Measurements from ENCODE around the gene METTL9.
"Not testable (repeated sequence)": the region's sequence is repeated elsewhere in the genome, so short reads cannot be mapped to it uniquely, and the experiment has no call there.

Gene METTL9

GRCh38 chr16:21667575-21667974 is 68.2 kb downstream of the METTL9 start:
- no peak for ATAC-seq

DNA sequence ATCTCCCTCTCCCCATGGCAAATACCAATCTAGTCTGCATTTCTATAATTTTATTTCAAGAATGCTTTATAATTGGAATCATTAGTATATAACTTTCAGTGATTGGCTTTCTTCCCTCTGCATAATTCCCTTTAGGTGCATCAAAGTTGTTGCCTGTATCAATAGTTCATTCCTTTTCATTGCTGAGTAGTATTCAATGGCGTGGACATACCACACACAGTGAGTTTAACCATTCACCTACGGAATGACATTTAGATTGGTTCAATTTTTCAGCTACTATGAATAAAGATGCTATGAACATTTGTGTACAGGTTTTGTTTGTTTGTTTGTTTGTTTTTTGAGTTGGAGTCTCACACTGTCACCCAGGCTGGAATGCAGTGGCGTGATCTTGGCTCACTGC is 74.1 kb downstream of the METTL9 start:
- ATAC-seq, result no peak

DNA sequence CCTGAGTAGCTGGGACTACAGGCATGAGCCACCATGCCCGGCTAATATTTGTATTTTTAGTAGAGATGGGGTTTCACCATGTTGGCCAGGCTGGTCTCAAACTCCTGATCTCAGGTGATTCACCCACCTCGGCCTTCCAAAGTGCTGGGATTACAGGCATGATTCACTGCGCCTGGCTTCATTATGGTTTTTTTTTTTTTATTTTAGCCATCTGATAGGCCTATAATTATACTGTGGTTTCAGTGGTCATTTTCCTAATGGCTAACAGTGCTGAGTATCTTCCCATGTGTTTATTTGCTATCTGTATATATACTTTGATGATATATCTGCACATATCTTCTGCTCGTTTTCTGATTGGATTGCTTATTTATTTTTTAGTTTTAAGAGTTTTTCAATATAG is 75.1 kb downstream of the METTL9 start:
- not testable (repeated sequence) for ATAC-seq

- ATAC-seq, result not testable (repeated sequence)
These were observed 81.3 kb downstream of the METTL9 start for GRCh38 chr16:21680714-21681113.

- no peak for ATAC-seq
These were observed 83.8 kb downstream of the METTL9 start for GRCh38 chr16:21683184-21683583.

DNA sequence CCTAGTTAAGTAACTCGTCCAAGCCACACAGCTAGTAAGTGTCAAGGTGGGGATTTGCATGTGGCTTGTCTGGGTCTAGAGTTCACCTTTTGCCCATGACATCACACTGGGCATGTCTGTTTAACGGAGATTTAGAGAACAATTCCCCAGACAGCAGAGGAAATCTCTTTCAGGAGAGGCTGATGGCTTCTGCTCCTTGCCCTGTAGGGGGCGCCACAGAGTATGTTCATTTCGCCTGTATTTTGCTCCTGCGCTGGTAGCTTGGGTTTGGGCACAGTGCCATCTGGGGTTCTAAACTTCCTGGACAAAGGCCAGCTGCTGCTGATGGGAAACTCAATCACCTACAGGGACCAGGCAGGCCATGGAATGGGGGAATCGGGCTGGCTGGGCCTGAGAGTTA is 84.8 kb downstream of the METTL9 start:
- ATAC-seq, result no peak

DNA sequence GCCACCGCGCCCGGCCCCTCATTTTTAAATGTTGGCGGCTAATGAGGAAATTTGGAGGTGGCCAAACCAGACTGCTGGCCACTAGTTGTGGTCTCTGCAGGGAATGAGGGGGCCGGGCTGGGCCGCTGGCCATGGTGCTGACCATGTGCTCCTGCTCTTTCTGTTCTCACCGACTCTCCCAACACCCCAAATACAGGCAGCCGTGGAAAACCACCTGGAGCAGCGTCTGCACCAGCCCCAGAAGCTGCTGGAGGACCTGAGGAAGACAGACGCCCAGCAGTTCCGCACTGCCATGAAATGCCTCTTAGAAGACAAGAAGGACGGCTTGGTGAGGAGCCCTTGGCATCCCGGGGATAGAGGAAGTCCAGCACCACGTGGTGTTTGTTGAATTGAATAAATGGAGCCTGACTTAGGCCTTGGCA is 85.7 kb downstream of the METTL9 start:
- no peak for ATAC-seq

GRCh38 chr16:21689107-21689506 is 89.7 kb downstream of the METTL9 start:
- ATAC-seq, result no peak

GRCh38 chr16:21690967-21691366 is 91.6 kb downstream of the METTL9 start:
- not testable (repeated sequence) for ATAC-seq

GRCh38 chr16:21694609-21695008 is 95.2 kb downstream of the METTL9 start:
- no peak for ATAC-seq

DNA sequence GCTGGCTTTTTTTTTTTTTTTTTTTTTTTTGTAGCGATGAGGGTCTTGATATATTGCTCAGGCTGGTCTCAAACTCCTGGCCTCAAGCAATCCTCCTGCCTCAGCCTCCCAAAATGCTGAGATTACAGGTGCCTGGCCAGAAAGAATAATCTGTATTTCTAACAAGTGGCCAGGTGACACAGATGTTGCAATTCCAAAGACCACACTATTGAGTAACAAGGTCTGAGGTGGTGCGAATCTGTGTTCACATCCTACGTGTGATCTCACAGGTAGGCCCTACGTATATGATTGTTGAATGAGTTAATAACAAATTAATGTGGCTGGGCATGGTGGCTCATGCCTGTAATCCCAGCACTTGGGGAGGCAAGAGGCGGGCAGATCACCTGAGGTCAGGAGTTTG is 97.7 kb downstream of the METTL9 start:
- ATAC-seq, result no peak

- ATAC-seq, result no peak
These were observed 99.0 kb downstream of the METTL9 start for GRCh38 chr16:21698169-21699032.

DNA sequence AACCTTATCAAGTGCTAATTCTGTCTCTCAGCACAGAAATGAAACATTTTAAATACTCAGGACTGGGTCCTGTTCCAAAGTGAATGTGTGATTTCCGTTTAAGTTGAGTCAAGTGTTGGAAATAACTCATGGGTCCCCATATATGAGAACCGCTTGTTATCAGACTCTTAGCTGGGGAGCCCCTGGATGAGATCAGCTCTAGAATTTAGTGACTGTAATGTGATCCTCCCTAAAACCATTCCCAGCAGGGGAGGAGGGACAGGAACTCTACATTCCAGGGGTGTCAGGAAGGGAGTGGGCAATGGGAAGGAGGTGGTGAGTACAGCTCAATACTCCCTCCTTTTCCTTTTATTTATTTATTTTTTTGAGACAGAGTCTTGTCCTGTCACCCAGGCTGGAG is 101.9 kb downstream of the METTL9 start:
- no peak for ATAC-seq

DNA sequence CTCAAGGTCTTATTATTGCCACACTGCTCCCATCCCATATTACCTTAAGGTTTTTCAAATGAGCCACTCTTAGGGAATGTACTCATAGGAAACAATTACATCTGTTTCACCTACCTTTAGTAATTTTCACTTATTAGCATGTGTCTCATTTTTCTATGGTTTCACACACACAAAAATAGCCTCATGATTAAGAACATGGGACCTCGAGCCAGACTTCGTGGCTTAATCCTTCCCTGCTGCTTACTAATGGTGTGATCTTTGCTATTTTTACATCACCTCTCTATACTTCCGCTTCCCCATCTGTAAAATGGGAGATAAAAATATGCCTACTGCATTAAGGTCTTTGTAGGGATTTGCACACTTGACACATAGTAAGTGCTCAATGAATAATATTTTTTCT is 102.9 kb downstream of the METTL9 start:
- ATAC-seq, result no peak

DNA sequence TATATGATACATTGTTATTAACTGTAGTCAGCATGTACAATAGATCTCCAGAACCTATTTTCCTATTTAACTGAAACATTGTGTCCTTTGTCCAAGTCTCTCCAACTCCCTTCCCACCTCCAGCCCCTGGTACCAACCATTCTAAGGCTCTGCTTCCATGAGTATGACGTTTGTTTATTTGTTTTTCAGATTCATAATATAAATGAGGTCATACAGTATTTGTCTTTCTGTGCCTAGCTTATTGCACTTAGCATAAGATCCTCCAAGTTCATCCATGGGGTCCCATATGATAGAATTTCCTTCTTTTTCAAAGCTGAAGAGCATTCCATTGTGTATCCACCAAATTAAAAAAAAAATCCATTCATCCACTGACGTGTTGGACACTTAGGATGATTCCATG is 103.8 kb downstream of the METTL9 start:
- ATAC-seq, result no peak

DNA sequence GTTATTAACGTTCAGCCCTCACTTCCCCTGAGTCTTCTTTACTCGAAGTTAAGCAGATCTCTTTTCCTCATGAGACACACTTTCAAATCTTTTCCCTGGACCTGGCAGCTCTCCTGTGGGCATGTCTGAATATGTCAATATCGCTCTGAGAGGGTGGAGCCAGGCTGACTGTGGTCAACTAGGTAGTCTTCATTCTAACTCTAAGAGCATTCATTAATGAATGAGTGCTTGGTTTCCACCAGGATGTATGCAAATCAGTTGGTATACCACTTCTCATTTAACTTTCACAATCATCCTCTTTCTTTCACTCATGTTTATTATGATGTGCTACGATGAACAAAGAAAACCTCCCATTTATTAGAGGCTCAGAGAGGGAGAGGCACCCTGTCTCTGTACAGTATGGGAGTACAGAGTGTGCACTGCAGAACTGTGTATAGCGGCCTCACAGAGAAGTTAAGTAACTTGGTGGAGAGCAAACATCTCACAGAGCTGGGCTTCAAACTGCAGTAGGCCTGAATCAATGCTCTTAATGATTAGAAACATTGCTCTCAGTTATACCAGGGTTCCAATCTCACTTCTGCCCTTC is 104.3 kb downstream of the METTL9 start:
- peak in 1 of 2 donors; percentile 48 for ATAC-seq

DNA sequence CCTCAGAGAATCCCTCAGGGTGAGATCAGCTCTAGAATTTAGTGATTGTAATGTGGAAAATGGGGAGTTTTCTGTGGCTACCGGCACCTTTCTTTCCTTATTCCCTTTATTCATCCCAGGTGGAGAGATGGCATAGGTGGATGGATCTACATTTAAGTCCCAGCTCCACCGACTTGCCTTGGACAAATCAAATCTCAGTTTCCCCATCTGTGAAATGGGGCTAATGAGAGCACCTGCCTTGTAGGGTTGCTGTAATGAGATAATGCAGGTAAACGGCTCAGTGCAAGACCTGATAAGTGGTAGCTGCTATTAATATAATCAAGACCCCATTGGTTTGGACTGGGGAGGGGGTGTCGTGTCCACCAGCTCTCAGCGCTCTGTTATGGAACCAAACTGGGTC is 104.9 kb downstream of the METTL9 start:
- no peak for ATAC-seq

DNA sequence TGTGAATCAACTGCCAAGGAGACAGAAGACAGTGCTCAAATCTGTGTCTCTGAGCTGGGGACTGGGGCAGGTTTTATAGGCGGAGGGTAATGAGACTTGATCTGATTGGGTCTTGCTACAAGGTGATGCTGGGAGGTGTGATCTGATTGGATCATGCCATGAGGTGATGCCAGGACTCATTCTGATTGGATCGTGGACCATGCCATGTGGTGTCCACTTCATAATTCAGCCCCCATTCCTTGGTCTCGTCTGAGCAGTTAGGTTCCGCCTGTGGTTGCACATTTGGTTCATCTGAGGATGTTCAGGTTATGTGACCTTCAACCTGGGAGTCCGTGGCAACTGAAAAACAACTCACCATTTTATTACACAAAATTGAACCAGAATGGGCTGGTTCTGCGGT is 105.4 kb downstream of the METTL9 start:
- no peak for ATAC-seq

Measured in activated CD4-positive, CD25-positive, alpha-beta regulatory T cell treated with anti-CD3 and anti-CD28 coated beads, Interleukin-2, amount 50 U/mL, for 24 hours (primary cell).